CD8-positive, alpha-beta memory T cell (primary cell): Measurements from ENCODE around the gene PRLH. TPM values are rescaled to one million over a fixed set of nuclear protein-coding genes. Genes with fewer than 3 reads are reported as not detected.

ENCODE experiments used
- CTCF ChIA-PET: fragments of 350-600 bp; sonication (Branson Sonifier 250); formaldehyde crosslinking; loops from one replicate; lab custom pipeline; 2021; ENCODE audit warnings: antibody characterized with exemption; lab: Charles Lee
- POLR2A ChIA-PET: fragments of 350-600 bp; sonication (Branson Sonifier 250); formaldehyde crosslinking; loops from one replicate; lab custom pipeline; 2021; ENCODE audit warnings: antibody characterized with exemption; lab: Charles Lee
- DNase-seq, 5 donors: peaks; one replicate each; pipeline versions ENCODE4 v3.0.0 to v3.0.0-alpha.2; 2020 to 2022; ENCODE audit warnings: mixed read lengths in 1 of 5
- H3K27ac ChIP-seq: one replicate; pipeline ENCODE4 v1.7.0; 2013; ENCODE audit warnings: low read depth, mild to moderate bottlenecking, low read length, moderate library complexity
- H3K27me3 ChIP-seq: 2 replicates; pipeline ENCODE4 v1.7.0; 2013; ENCODE audit warnings: low read length, mild to moderate bottlenecking; ENCODE audit not compliant: insufficient read depth, poor library complexity, severe bottlenecking
- H3K36me3 ChIP-seq: 2 replicates; pipeline ENCODE4 v1.7.0; 2013; ENCODE audit warnings: mild to moderate bottlenecking, low read length, moderate library complexity; ENCODE audit not compliant: insufficient read depth
- H3K4me1 ChIP-seq: 2 replicates; pipeline ENCODE4 v1.7.0; 2013; ENCODE audit warnings: mild to moderate bottlenecking, low read length, moderate library complexity; ENCODE audit not compliant: insufficient read depth
- H3K4me3 ChIP-seq: 2 replicates; pipeline ENCODE4 v1.7.0; 2013; ENCODE audit warnings: mild to moderate bottlenecking, low read length
- H3K9me3 ChIP-seq: 2 replicates; pipeline ENCODE4 v1.7.0; 2013; ENCODE audit warnings: mild to moderate bottlenecking, low read length
- H3K27ac Mint-ChIP-seq, 8 donors: one replicate each; pipeline ENCODE4 v1.8.0; 2020 to 2021; ENCODE audit warnings: mixed read lengths in 8 of 8, mild to moderate bottlenecking in 6 of 8, inconsistent platforms in 3 of 8, moderate library complexity in 3 of 8
- H3K27me3 Mint-ChIP-seq, 2 donors: one replicate each; pipeline ENCODE4 v1.8.0; 2020 to 2021; ENCODE audit warnings: mixed read lengths in 2 of 2, mild to moderate bottlenecking in 1 of 2, moderate library complexity in 1 of 2
- H3K36me3 Mint-ChIP-seq, 3 donors: one replicate each; pipeline ENCODE4 v1.8.0; 2020 to 2021; ENCODE audit warnings: mixed read lengths in 3 of 3, inconsistent platforms in 1 of 3, mild to moderate bottlenecking in 1 of 3
- H3K4me1 Mint-ChIP-seq, 3 donors: one replicate each; pipeline ENCODE4 v1.8.0; 2020 to 2021; ENCODE audit warnings: mixed read lengths in 3 of 3, inconsistent platforms in 1 of 3, mild to moderate bottlenecking in 1 of 3
- H3K4me3 Mint-ChIP-seq, 7 donors: one replicate each; pipeline ENCODE4 v1.8.0; 2020 to 2021; ENCODE audit warnings: mixed read lengths in 7 of 7, mild to moderate bottlenecking in 6 of 7, moderate library complexity in 4 of 7, inconsistent platforms in 2 of 7
- H3K9me3 Mint-ChIP-seq, 5 donors: one replicate each; pipeline ENCODE4 v1.8.0; 2020 to 2022; ENCODE audit warnings: mixed read lengths in 5 of 5, mild to moderate bottlenecking in 3 of 5, moderate library complexity in 2 of 5, inconsistent platforms in 1 of 5
- polyA plus RNA-seq: library from polyadenylated mRNA; unstranded; fragments of 300-500 nt; fragmentation: Illumina TruSeq; gene quantifications from one replicate; pipeline ENCODE4 v1.2.3, GENCODE V29; 2021
- total RNA-seq, 2 experiments: library from RNA; stranded (reverse); gene quantifications; one replicate each; pipeline ENCODE4 v1.2.3, GENCODE V29; 2021

The PRLH gene
- total RNA-seq (not detected), polyA plus RNA-seq (not detected)

GRCh38 chr2:237566401-237567235 lies at the start of gene PRLH:
PRLH (plus strand) TSS chr2:237566574; CDS start chr2:237566574, 0 bp downstream.
- Histone ChIP-seq H3K27ac (no peak within 1 kb of the TSS), H3K36me3 (no peaks in the 10 kb centered on the region), H3K9me3 (no peaks in the 10 kb centered on the region), H3K4me3 (no peak within 1 kb of the TSS), H3K4me1 (peaks cover under 1% of the 10 kb centered on the region), H3K27me3 (no peaks in the 10 kb centered on the region)
- H3K27me3 Mint-ChIP-seq, result peaks cover 9 to 25% of the 10 kb centered on the region in 2 donors
- POLR2A ChIA-PET, result no interaction called here
- H3K4me1 Mint-ChIP-seq, result peaks cover 0 to under 1% (median 0%) of the 10 kb centered on the region in 3 donors
- H3K27ac Mint-ChIP-seq, result no peak within 1 kb of the TSS
- H3K4me3 Mint-ChIP-seq, result no peak within 1 kb of the TSS
- H3K36me3 Mint-ChIP-seq, result no peaks in the 10 kb centered on the region
- peak in 1 of 5 donors; percentile 36 for DNase-seq
- H3K9me3 Mint-ChIP-seq, result no peaks in the 10 kb centered on the region
- CTCF ChIA-PET, result no interaction called here

GRCh38 chr2:237517163-237517562 lies 49.2 kb upstream of the PRLH start:
- Mint-ChIP-seq H3K27ac (peak overlapping the region in 1 of 8 donors; percentile 35), H3K36me3 (no peaks in the 10 kb centered on the region), H3K4me3 (no peak overlapping the region), H3K4me1 (no peaks in the 10 kb centered on the region), H3K27me3 (no peaks in the 10 kb centered on the region), H3K9me3 (peaks cover 0 to 2% (median 0%) of the 10 kb centered on the region in 5 donors)
- Histone ChIP-seq H3K9me3 (no peaks in the 10 kb centered on the region), H3K27me3 (no peaks in the 10 kb centered on the region), H3K36me3 (no peaks in the 10 kb centered on the region), H3K27ac (no peak overlapping the region), H3K4me1 (no peaks in the 10 kb centered on the region), H3K4me3 (no peak overlapping the region)
- no peak for DNase-seq
- ChIA-PET POLR2A (no interaction called here), CTCF (no interaction called here)

GRCh38 chr2:237517990-237518389 lies 48.4 kb upstream of the PRLH start:
- Mint-ChIP-seq H3K9me3 (peaks cover 0 to 2% (median 0%) of the 10 kb centered on the region in 5 donors), H3K27me3 (no peaks in the 10 kb centered on the region), H3K27ac (no peak overlapping the region), H3K4me1 (no peaks in the 10 kb centered on the region), H3K36me3 (no peaks in the 10 kb centered on the region), H3K4me3 (no peak overlapping the region)
- no peaks in the 10 kb centered on the region for H3K9me3 ChIP-seq
- no peaks in the 10 kb centered on the region for H3K36me3 ChIP-seq
- H3K4me1 ChIP-seq, result no peaks in the 10 kb centered on the region
- POLR2A ChIA-PET, result no interaction called here
- no peak overlapping the region for H3K27ac ChIP-seq
- CTCF ChIA-PET, result no interaction called here
- DNase-seq, result no peak
- no peak overlapping the region for H3K4me3 ChIP-seq
- H3K27me3 ChIP-seq, result no peaks in the 10 kb centered on the region

- Mint-ChIP-seq H3K27ac (peak overlapping the region in 1 of 8 donors; percentile 80), H3K4me1 (no peaks in the 10 kb centered on the region), H3K9me3 (peaks cover 0 to 2% (median 0%) of the 10 kb centered on the region in 5 donors), H3K36me3 (no peaks in the 10 kb centered on the region), H3K4me3 (no peak overlapping the region), H3K27me3 (no peaks in the 10 kb centered on the region)
- Histone ChIP-seq H3K4me1 (no peaks in the 10 kb centered on the region), H3K36me3 (no peaks in the 10 kb centered on the region), H3K27ac (no peak overlapping the region), H3K9me3 (no peaks in the 10 kb centered on the region), H3K27me3 (no peaks in the 10 kb centered on the region), H3K4me3 (no peak overlapping the region)
- DNase-seq, result peak in 1 of 5 donors; percentile 7
- ChIA-PET POLR2A (no interaction called here), CTCF (no interaction called here)
These were observed 46.7 kb upstream of the PRLH start for GRCh38 chr2:237519506-237520245.

- H3K27ac ChIP-seq, result no peak overlapping the region
- Mint-ChIP-seq H3K27ac (no peak overlapping the region), H3K4me3 (no peak overlapping the region), H3K9me3 (no peaks in the 10 kb centered on the region), H3K4me1 (no peaks in the 10 kb centered on the region), H3K27me3 (no peaks in the 10 kb centered on the region), H3K36me3 (no peaks in the 10 kb centered on the region)
- ChIA-PET CTCF (no interaction called here), POLR2A (no interaction called here)
- no peaks in the 10 kb centered on the region for H3K4me1 ChIP-seq
- no peak for DNase-seq
- no peak overlapping the region for H3K4me3 ChIP-seq
- H3K9me3 ChIP-seq, result no peaks in the 10 kb centered on the region
- no peaks in the 10 kb centered on the region for H3K27me3 ChIP-seq
- H3K36me3 ChIP-seq, result no peaks in the 10 kb centered on the region
These were observed 46.1 kb upstream of the PRLH start for GRCh38 chr2:237520290-237520689.

GRCh38 chr2:237524631-237525030 lies 41.7 kb upstream of the PRLH start:
- Mint-ChIP-seq H3K4me1 (no peaks in the 10 kb centered on the region), H3K27ac (no peak overlapping the region), H3K4me3 (no peak overlapping the region), H3K36me3 (no peaks in the 10 kb centered on the region), H3K9me3 (no peaks in the 10 kb centered on the region), H3K27me3 (no peaks in the 10 kb centered on the region)
- H3K9me3 ChIP-seq, result no peaks in the 10 kb centered on the region
- no peak overlapping the region for H3K4me3 ChIP-seq
- H3K36me3 ChIP-seq, result no peaks in the 10 kb centered on the region
- ChIA-PET CTCF (no interaction called here), POLR2A (no interaction called here)
- H3K27ac ChIP-seq, result no peak overlapping the region
- H3K27me3 ChIP-seq, result no peaks in the 10 kb centered on the region
- H3K4me1 ChIP-seq, result no peaks in the 10 kb centered on the region
- no peak for DNase-seq

GRCh38 chr2:237525559-237526157 lies 40.7 kb upstream of the PRLH start:
- no peak for DNase-seq
- POLR2A ChIA-PET, result no interaction called here
- Mint-ChIP-seq H3K27ac (no peak overlapping the region), H3K36me3 (no peaks in the 10 kb centered on the region), H3K27me3 (no peaks in the 10 kb centered on the region), H3K4me3 (no peak overlapping the region), H3K4me1 (no peaks in the 10 kb centered on the region), H3K9me3 (no peaks in the 10 kb centered on the region)
- Histone ChIP-seq H3K4me3 (no peak overlapping the region), H3K4me1 (no peaks in the 10 kb centered on the region), H3K27ac (no peak overlapping the region), H3K27me3 (no peaks in the 10 kb centered on the region), H3K9me3 (no peaks in the 10 kb centered on the region), H3K36me3 (no peaks in the 10 kb centered on the region)
- CTCF ChIA-PET, result interaction anchor here (1.0 kb wide), 1 partner anchor 13 kb away, joined by 3 read pairs; no protein-coding TSS in a partner anchor

- no peaks in the 10 kb centered on the region for H3K36me3 ChIP-seq
- H3K9me3 ChIP-seq, result no peaks in the 10 kb centered on the region
- no peak for DNase-seq
- Mint-ChIP-seq H3K9me3 (no peaks in the 10 kb centered on the region), H3K27me3 (no peaks in the 10 kb centered on the region), H3K36me3 (no peaks in the 10 kb centered on the region), H3K4me1 (no peaks in the 10 kb centered on the region), H3K27ac (no peak overlapping the region), H3K4me3 (no peak overlapping the region)
- H3K4me1 ChIP-seq, result no peaks in the 10 kb centered on the region
- no peak overlapping the region for H3K4me3 ChIP-seq
- no peak overlapping the region for H3K27ac ChIP-seq
- ChIA-PET POLR2A (no interaction called here), CTCF (no interaction called here)
- H3K27me3 ChIP-seq, result no peaks in the 10 kb centered on the region
These were observed 39.1 kb upstream of the PRLH start for GRCh38 chr2:237527233-237527632.
